IMR-90 (cell line): Measurements from ENCODE around the gene MYCBPAP.

Experiments used
- BHLHE40 ChIP-seq: fragments of 150-350 bp; IDR thresholded peaks from 2 replicates; pipeline ENCODE4 v1.6.1; 2016; ENCODE audit warnings: mild to moderate bottlenecking, low read depth, low read length
- CEBPB ChIP-seq: IDR thresholded peaks from 2 replicates; pipeline ENCODE4 v1.6.1; 2012; ENCODE audit warnings: low read depth, low read length, improper control_type of control experiment
- FOS ChIP-seq: fragments of 150-350 bp; IDR thresholded peaks from 2 replicates; pipeline ENCODE4 v1.6.1; 2016; ENCODE audit warnings: low read depth, low read length
- MAFK ChIP-seq: IDR thresholded peaks from 2 replicates; pipeline ENCODE4 v1.6.1; 2012; ENCODE audit warnings: low read depth, low read length, improper control_type of control experiment
- MAZ ChIP-seq: IDR thresholded peaks from 2 replicates; pipeline ENCODE4 v1.6.1; 2012; ENCODE audit warnings: low read depth, mild to moderate bottlenecking, low read length, improper control_type of control experiment, moderate library complexity, borderline replicate concordance
- MXI1 ChIP-seq: IDR thresholded peaks from 2 replicates; pipeline ENCODE4 v1.6.1; 2012; ENCODE audit warnings: low read depth, mild to moderate bottlenecking, low read length, moderate library complexity, borderline replicate concordance
- POLR2A ChIP-seq: IDR thresholded peaks from 2 replicates; pipeline ENCODE4 v1.6.1; 2012; ENCODE audit warnings: mild to moderate bottlenecking, low read depth, low read length
- RAD21 ChIP-seq: IDR thresholded peaks from 2 replicates; pipeline ENCODE4 v1.6.1; 2012; ENCODE audit warnings: low read length, improper control_type of control experiment
- RCOR1 ChIP-seq: IDR thresholded peaks from 2 replicates; pipeline ENCODE4 v1.6.1; 2012; ENCODE audit warnings: mild to moderate bottlenecking, low read length, improper control_type of control experiment; ENCODE audit not compliant: insufficient replicate concordance
- RFX5 ChIP-seq: IDR thresholded peaks from 2 replicates; pipeline ENCODE4 v1.8.0; 2012; ENCODE audit warnings: low read depth, mild to moderate bottlenecking, low read length, moderate library complexity
- SMC3 ChIP-seq: fragments of 150-350 bp; IDR thresholded peaks from 2 replicates; pipeline ENCODE4 v1.6.1; 2016; ENCODE audit warnings: low read depth, mild to moderate bottlenecking, antibody characterized with exemption, low read length, moderate library complexity
- USF2 ChIP-seq: fragments of 150-350 bp; IDR thresholded peaks from 2 replicates; pipeline ENCODE4 v1.6.1; 2017; ENCODE audit warnings: mild to moderate bottlenecking, antibody characterized with exemption, low read length, low read depth
- TF ChIP-seq, protein P1 (sequence below): conservative IDR thresholded peaks from 2 replicates; pipeline ENCODE4 v1.5.1; 2012; ENCODE audit warnings: mild to moderate bottlenecking, low read depth, low read length, improper control_type of control experiment
- TF ChIP-seq, protein P2 (sequence below): fragments of 150-350 bp; IDR thresholded peaks from 2 replicates; pipeline ENCODE4 v1.6.1; 2016; ENCODE audit warnings: low read depth, mild to moderate bottlenecking, low read length, moderate library complexity, borderline replicate concordance

DNA sequence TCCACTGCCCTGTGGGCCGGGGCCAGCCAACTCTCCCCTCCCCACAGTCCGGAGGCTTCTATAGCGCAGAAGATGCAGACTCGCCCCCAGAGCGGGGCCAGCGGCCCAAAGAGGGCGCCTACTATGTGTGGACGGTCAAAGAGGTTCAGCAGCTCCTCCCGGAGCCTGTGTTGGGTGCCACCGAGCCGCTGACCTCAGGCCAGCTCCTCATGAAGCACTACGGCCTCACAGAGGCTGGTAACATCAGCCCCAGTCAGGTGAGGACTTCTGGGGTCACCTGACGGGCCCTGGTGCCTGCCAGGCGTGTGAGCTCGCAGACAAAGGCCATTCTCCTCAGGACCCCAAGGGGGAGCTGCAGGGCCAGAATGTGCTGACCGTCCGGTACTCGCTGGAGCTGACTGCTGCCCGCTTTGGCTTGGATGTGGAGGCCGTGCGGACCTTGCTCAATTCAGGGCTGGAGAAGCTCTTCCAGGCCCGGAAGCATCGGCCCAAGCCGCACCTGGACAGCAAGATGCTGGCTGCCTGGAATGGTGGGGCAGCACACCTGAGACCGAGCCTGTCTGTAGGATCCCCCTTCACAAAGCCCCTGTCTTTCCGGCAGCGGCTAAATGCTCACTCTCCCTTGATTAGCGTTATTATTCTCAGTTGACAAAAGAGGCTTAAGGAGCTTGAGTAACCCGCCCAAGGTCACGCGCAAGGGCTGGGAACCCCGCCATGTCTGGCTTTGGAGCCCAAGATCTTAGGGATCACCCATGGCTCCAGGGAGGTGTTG is 42.6 kb downstream of the MYCBPAP start:
- TF ChIP-seq USF2 (peak; percentile 88), POLR2A (no peak), RAD21 (peak; percentile 96), BHLHE40 (peak; percentile 44; the same call in 1 of the 2 replicates), RFX5 (no peak), FOS (no peak), MXI1 (0 out of 2 replicates have a peak, but pooled peaks have one; percentile 38), RCOR1 (no peak), MAFK (peak; percentile 35; the same call in 1 of the 2 replicates), SMC3 (peak; percentile 95), CEBPB (peak; percentile 84), MAZ (peak; percentile 30; the same call in 1 of the 2 replicates)
- TF ChIP-seq, protein P1, sequence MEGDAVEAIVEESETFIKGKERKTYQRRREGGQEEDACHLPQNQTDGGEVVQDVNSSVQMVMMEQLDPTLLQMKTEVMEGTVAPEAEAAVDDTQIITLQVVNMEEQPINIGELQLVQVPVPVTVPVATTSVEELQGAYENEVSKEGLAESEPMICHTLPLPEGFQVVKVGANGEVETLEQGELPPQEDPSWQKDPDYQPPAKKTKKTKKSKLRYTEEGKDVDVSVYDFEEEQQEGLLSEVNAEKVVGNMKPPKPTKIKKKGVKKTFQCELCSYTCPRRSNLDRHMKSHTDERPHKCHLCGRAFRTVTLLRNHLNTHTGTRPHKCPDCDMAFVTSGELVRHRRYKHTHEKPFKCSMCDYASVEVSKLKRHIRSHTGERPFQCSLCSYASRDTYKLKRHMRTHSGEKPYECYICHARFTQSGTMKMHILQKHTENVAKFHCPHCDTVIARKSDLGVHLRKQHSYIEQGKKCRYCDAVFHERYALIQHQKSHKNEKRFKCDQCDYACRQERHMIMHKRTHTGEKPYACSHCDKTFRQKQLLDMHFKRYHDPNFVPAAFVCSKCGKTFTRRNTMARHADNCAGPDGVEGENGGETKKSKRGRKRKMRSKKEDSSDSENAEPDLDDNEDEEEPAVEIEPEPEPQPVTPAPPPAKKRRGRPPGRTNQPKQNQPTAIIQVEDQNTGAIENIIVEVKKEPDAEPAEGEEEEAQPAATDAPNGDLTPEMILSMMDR: peak; percentile 96
- TF ChIP-seq, protein P2, sequence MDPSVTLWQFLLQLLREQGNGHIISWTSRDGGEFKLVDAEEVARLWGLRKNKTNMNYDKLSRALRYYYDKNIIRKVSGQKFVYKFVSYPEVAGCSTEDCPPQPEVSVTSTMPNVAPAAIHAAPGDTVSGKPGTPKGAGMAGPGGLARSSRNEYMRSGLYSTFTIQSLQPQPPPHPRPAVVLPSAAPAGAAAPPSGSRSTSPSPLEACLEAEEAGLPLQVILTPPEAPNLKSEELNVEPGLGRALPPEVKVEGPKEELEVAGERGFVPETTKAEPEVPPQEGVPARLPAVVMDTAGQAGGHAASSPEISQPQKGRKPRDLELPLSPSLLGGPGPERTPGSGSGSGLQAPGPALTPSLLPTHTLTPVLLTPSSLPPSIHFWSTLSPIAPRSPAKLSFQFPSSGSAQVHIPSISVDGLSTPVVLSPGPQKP: no peak
